ENCODE data around the gene CCDC150. TPM values are rescaled to one million over a fixed set of nuclear protein-coding genes. Genes with fewer than 3 reads are reported as not detected.

Gene CCDC150
- total RNA-seq, 1 experiment from 2014 or later, result 13.1 TPM

- Histone ChIP-seq H3K27me3 (ENCODE audit: low read length) (no peaks in the 10 kb centered on the region), H4K20me1 (ENCODE audit: low read length) (no peaks in the 10 kb centered on the region), H3K79me2 (ENCODE audit: low read length) (no peaks in the 10 kb centered on the region), H3K9ac (ENCODE audit: low read length) (no peak overlapping the region), H3K36me3 (ENCODE audit: low read depth, low read length) (peaks cover 3% of the 10 kb centered on the region; the same call in 1 of the 2 replicates), H3F3A (ENCODE audit: low read length, unreplicated experiment) (no peaks in the 10 kb centered on the region), H3K4me3 (ENCODE audit: low read length) (no peak overlapping the region), H3K9me2 (replicated peaks; ENCODE audit: low read length) (no peaks in the 10 kb centered on the region), H3K9me3 (ENCODE audit: low read length) (no peaks in the 10 kb centered on the region), H2AFZ (ENCODE audit: low read length) (no peak overlapping the region), H3K27ac (ENCODE audit: low read length) (no peak overlapping the region), H3K4me2 (ENCODE audit: low read length) (no peak overlapping the region), H3K4me1 (ENCODE audit: insufficient read depth, low read length) (no peaks in the 10 kb centered on the region)
- DNase-seq (no peak), ATAC-seq (no peak)
- ChIA-PET CTCF (no interaction called here), POLR2A (ENCODE audit: unreplicated experiment) (no interaction called here)
- intact Hi-C loops (cut with micrococcal nuclease), result no loop called here
- BruUV-seq (replicated peaks), result no TSS peak
- TF ChIP-seq EZH2 (IDR thresholded peaks at IDR 0.05; ENCODE audit: low read length, unreplicated experiment), result no peak
- TF ChIP-seq CTCF (conservative IDR thresholded peaks at IDR 0.05; ENCODE audit: low read depth, low read length), result no peak
- no peak for TF ChIP-seq EZH2phosphoT487 (IDR thresholded peaks at IDR 0.05; ENCODE audit: borderline replicate concordance, low read length)
These were observed 97.5 kb downstream of the CCDC150 start for GRCh38 chr2:196737046-196737445.

- Histone ChIP-seq H3K4me3 (ENCODE audit: low read length) (no peak overlapping the region), H4K20me1 (ENCODE audit: low read length) (no peaks in the 10 kb centered on the region), H3K9ac (ENCODE audit: low read length) (no peak overlapping the region), H3F3A (ENCODE audit: low read length, unreplicated experiment) (no peaks in the 10 kb centered on the region), H3K27ac (ENCODE audit: low read length) (no peak overlapping the region), H3K4me2 (ENCODE audit: low read length) (no peak overlapping the region), H3K9me3 (ENCODE audit: low read length) (no peaks in the 10 kb centered on the region), H2AFZ (ENCODE audit: low read length) (no peak overlapping the region), H3K36me3 (ENCODE audit: low read depth, low read length) (peaks cover 3% of the 10 kb centered on the region; the same call in 1 of the 2 replicates), H3K27me3 (ENCODE audit: low read length) (no peaks in the 10 kb centered on the region), H3K79me2 (ENCODE audit: low read length) (no peaks in the 10 kb centered on the region), H3K4me1 (ENCODE audit: insufficient read depth, low read length) (no peaks in the 10 kb centered on the region), H3K9me2 (replicated peaks; ENCODE audit: low read length) (no peaks in the 10 kb centered on the region)
- DNase-seq (no peak), ATAC-seq (no peak)
- ChIA-PET POLR2A (ENCODE audit: unreplicated experiment) (no interaction called here), CTCF (no interaction called here)
- BruUV-seq (replicated peaks), result no TSS peak
- intact Hi-C loops (cut with micrococcal nuclease), result no loop called here
- TF ChIP-seq CTCF (conservative IDR thresholded peaks at IDR 0.05; ENCODE audit: low read depth, low read length) (no peak), EZH2 (IDR thresholded peaks at IDR 0.05; ENCODE audit: low read length, unreplicated experiment) (no peak), EZH2phosphoT487 (IDR thresholded peaks at IDR 0.05; ENCODE audit: borderline replicate concordance, low read length) (no peak)
These were observed 99.5 kb downstream of the CCDC150 start for GRCh38 chr2:196739031-196739430.

GRCh38 chr2:196742216-196742615 is 102.7 kb downstream of the CCDC150 start:
- TF ChIP-seq EZH2phosphoT487 (IDR thresholded peaks at IDR 0.05; ENCODE audit: borderline replicate concordance, low read length) (no peak), CTCF (conservative IDR thresholded peaks at IDR 0.05; ENCODE audit: low read depth, low read length) (no peak), EZH2 (IDR thresholded peaks at IDR 0.05; ENCODE audit: low read length, unreplicated experiment) (no peak)
- H3K27ac ChIP-seq (ENCODE audit: low read length), result no peak overlapping the region
- no peaks in the 10 kb centered on the region for H3K36me3 ChIP-seq (ENCODE audit: low read depth, low read length)
- no peak overlapping the region for H2AFZ ChIP-seq (ENCODE audit: low read length)
- DNase-seq (no peak), ATAC-seq (no peak)
- POLR2A ChIA-PET (ENCODE audit: unreplicated experiment), result no interaction called here
- H3K9me3 ChIP-seq (ENCODE audit: low read length), result no peaks in the 10 kb centered on the region
- H3K4me1 ChIP-seq (ENCODE audit: insufficient read depth, low read length), result no peaks in the 10 kb centered on the region
- H4K20me1 ChIP-seq (ENCODE audit: low read length), result no peaks in the 10 kb centered on the region
- H3K27me3 ChIP-seq (ENCODE audit: low read length), result no peaks in the 10 kb centered on the region
- no peaks in the 10 kb centered on the region for H3F3A ChIP-seq (ENCODE audit: low read length, unreplicated experiment)
- BruUV-seq (replicated peaks), result no TSS peak
- intact Hi-C loops (cut with micrococcal nuclease), result no loop called here
- no peak overlapping the region for H3K4me3 ChIP-seq (ENCODE audit: low read length)
- H3K4me2 ChIP-seq (ENCODE audit: low read length), result no peak overlapping the region
- H3K79me2 ChIP-seq (ENCODE audit: low read length), result no peaks in the 10 kb centered on the region
- H3K9me2 ChIP-seq (replicated peaks; ENCODE audit: low read length), result no peaks in the 10 kb centered on the region
- CTCF ChIA-PET, result no interaction called here
- H3K9ac ChIP-seq (ENCODE audit: low read length), result no peak overlapping the region
